ENCODE results near the gene OPCML. TPM values are rescaled to one million over a fixed set of nuclear protein-coding genes. Genes with fewer than 3 reads are reported as not detected.

Gene OPCML
- total RNA-seq, 1 donor from 2014 or later: 4.6 TPM

- Mint-ChIP-seq H3K4me3 (no peak overlapping the region), H3K9me3 (no peaks in the 10 kb centered on the region), H3K27ac (no peak overlapping the region), H3K4me1 (ENCODE audit: unreplicated experiment) (peaks cover 4% of the 10 kb centered on the region), H3K27me3 (peaks cover 16% of the 10 kb centered on the region), H3K36me3 (no peaks in the 10 kb centered on the region)
- no peak for TF ChIP-seq CTCF (conservative IDR thresholded peaks at IDR 0.05)
- no peak for DNase-seq (ENCODE audit: extremely low spot score, unreplicated experiment)
These were observed 746.4 kb downstream of the OPCML start for GRCh38 chr11:132785878-132786277.

- Mint-ChIP-seq H3K36me3 (no peaks in the 10 kb centered on the region), H3K27ac (no peak overlapping the region), H3K9me3 (no peaks in the 10 kb centered on the region), H3K4me1 (ENCODE audit: unreplicated experiment) (peaks cover 9% of the 10 kb centered on the region), H3K4me3 (no peak overlapping the region), H3K27me3 (peaks cover 11% of the 10 kb centered on the region)
- no peak for DNase-seq (ENCODE audit: extremely low spot score, unreplicated experiment)
- TF ChIP-seq CTCF (conservative IDR thresholded peaks at IDR 0.05): no peak
These were observed 747.9 kb downstream of the OPCML start for GRCh38 chr11:132784441-132784840.

- no peaks in the 10 kb centered on the region for H3K36me3 Mint-ChIP-seq
- no peaks in the 10 kb centered on the region for H3K9me3 Mint-ChIP-seq
- no peak for DNase-seq (ENCODE audit: extremely low spot score, unreplicated experiment)
These were observed 750.2 kb downstream of the OPCML start for GRCh38 chr11:132782102-132782501.

GRCh38 chr11:132780046-132780445, 752.3 kb downstream of the OPCML start:
- no peak overlapping the region for H3K27ac Mint-ChIP-seq
- DNase-seq (ENCODE audit: extremely low spot score, unreplicated experiment): no peak
- no peaks in the 10 kb centered on the region for H3K36me3 Mint-ChIP-seq
- peaks cover 13% of the 10 kb centered on the region for H3K27me3 Mint-ChIP-seq
- TF ChIP-seq CTCF (conservative IDR thresholded peaks at IDR 0.05): no peak
- peaks cover 17% of the 10 kb centered on the region for H3K4me1 Mint-ChIP-seq (ENCODE audit: unreplicated experiment)
- H3K9me3 Mint-ChIP-seq: no peaks in the 10 kb centered on the region
- H3K4me3 Mint-ChIP-seq: no peak overlapping the region

More at GRCh38 chr11:132782102-132782501, 750.2 kb downstream of the OPCML start:
- H3K27me3 Mint-ChIP-seq: peaks cover 11% of the 10 kb centered on the region
- H3K4me1 Mint-ChIP-seq (ENCODE audit: unreplicated experiment): peaks cover 21% of the 10 kb centered on the region
- no peak overlapping the region for H3K27ac Mint-ChIP-seq
- no peak overlapping the region for H3K4me3 Mint-ChIP-seq
- no peak for TF ChIP-seq CTCF (conservative IDR thresholded peaks at IDR 0.05)

GRCh38 chr11:132779497-132779896, 752.8 kb downstream of the OPCML start:
- Mint-ChIP-seq H3K4me3 (no peak overlapping the region), H3K4me1 (ENCODE audit: unreplicated experiment) (peaks cover 18% of the 10 kb centered on the region), H3K27me3 (peaks cover 12% of the 10 kb centered on the region), H3K9me3 (no peaks in the 10 kb centered on the region), H3K27ac (no peak overlapping the region), H3K36me3 (no peaks in the 10 kb centered on the region)
- no peak for TF ChIP-seq CTCF (conservative IDR thresholded peaks at IDR 0.05)
- no peak for DNase-seq (ENCODE audit: extremely low spot score, unreplicated experiment)

Measured in type B pancreatic cell (in vitro differentiated cells).